Astrocyte (in vitro differentiated cells and primary cell): ENCODE results near the gene CADPS. TPM values are rescaled to one million over a fixed set of nuclear protein-coding genes. Genes with fewer than 3 reads are reported as not detected.

ENCODE experiments used
- DNase-seq: peaks from one replicate; pipeline ENCODE4 v3.0.0-alpha.2; 2010; ENCODE audit warnings: low read depth
- FAIRE-seq: peaks from 2 replicates; lab custom pipeline; 2011; peaks lifted over from hg19 to GRCh38; lab: Jason Lieb, UNC
- H2AFZ ChIP-seq: 2 replicates; pipeline ENCODE4 v1.6.0; 2012; ENCODE audit warnings: low read depth, low read length, inconsistent platforms
- H3K27ac ChIP-seq: 2 replicates; pipeline ENCODE4 v1.5.1; 2011; ENCODE audit warnings: low read depth, low read length, inconsistent platforms
- H3K27me3 ChIP-seq: 2 replicates; pipeline ENCODE4 v1.6.0; 2011; ENCODE audit warnings: low read length, inconsistent platforms; ENCODE audit not compliant: insufficient read depth
- H3K36me3 ChIP-seq: 2 replicates; pipeline ENCODE4 v1.5.1; 2011; ENCODE audit warnings: low read length, inconsistent platforms; ENCODE audit not compliant: insufficient read depth
- H3K4me1 ChIP-seq: 2 replicates; pipeline ENCODE4 v1.5.1; 2011; ENCODE audit warnings: low read length, inconsistent platforms; ENCODE audit not compliant: insufficient read depth
- H3K4me2 ChIP-seq: 2 replicates; pipeline ENCODE4 v1.6.0; 2012; ENCODE audit warnings: low read length, inconsistent platforms
- H3K4me3 ChIP-seq: 2 replicates; pipeline ENCODE4 v1.5.1; 2011; ENCODE audit warnings: low read depth, mild to moderate bottlenecking, low read length, inconsistent platforms; ENCODE audit not compliant: insufficient read depth
- H3K79me2 ChIP-seq: 2 replicates; pipeline ENCODE4 v1.6.0; 2012; ENCODE audit warnings: mild to moderate bottlenecking, low read length, inconsistent platforms; ENCODE audit not compliant: insufficient read depth
- H3K9ac ChIP-seq: 2 replicates; pipeline ENCODE4 v1.6.0; 2012; ENCODE audit warnings: mild to moderate bottlenecking, low read length, inconsistent platforms
- H3K9me3 ChIP-seq: 2 replicates; pipeline ENCODE4 v1.5.1; 2012; ENCODE audit warnings: low read depth, mild to moderate bottlenecking, low read length, inconsistent platforms; ENCODE audit not compliant: insufficient read depth
- H4K20me1 ChIP-seq: 2 replicates; pipeline ENCODE4 v1.6.0; 2012; ENCODE audit warnings: low read length, inconsistent platforms; ENCODE audit not compliant: insufficient read depth
- H3K27ac Mint-ChIP-seq: one replicate; pipeline ENCODE4 v1.8.0; 2021; ENCODE audit warnings: mild to moderate bottlenecking, mixed read lengths; ENCODE audit not compliant: unreplicated experiment
- H3K27me3 Mint-ChIP-seq: one replicate; pipeline ENCODE4 v1.8.0; 2021; ENCODE audit warnings: low read depth, mixed read lengths; ENCODE audit not compliant: unreplicated experiment
- H3K36me3 Mint-ChIP-seq: one replicate; pipeline ENCODE4 v1.8.0; 2021; ENCODE audit warnings: low read depth, mixed read lengths; ENCODE audit not compliant: unreplicated experiment
- H3K4me1 Mint-ChIP-seq: one replicate; pipeline ENCODE4 v1.8.0; 2021; ENCODE audit warnings: low read depth, mixed read lengths; ENCODE audit not compliant: unreplicated experiment
- H3K4me3 Mint-ChIP-seq: one replicate; pipeline ENCODE4 v1.8.0; 2021; ENCODE audit warnings: mild to moderate bottlenecking, moderate library complexity, mixed read lengths; ENCODE audit not compliant: unreplicated experiment
- H3K9me3 Mint-ChIP-seq: one replicate; pipeline ENCODE4 v1.8.0; 2021; ENCODE audit warnings: mild to moderate bottlenecking, mixed read lengths; ENCODE audit not compliant: unreplicated experiment
- EZH2 ChIP-seq: IDR thresholded peaks from 2 replicates; pipeline ENCODE4 v1.6.1; 2012; ENCODE audit warnings: mild to moderate bottlenecking, low read length, inconsistent platforms; ENCODE audit not compliant: insufficient read depth
- total RNA-seq: library from RNA; stranded (reverse); gene quantifications from 2 replicates; pipeline ENCODE4 v1.2.1, GENCODE V29; 2021
- TF ChIP-seq, protein P1 (sequence below): IDR thresholded peaks from 2 replicates; pipeline ENCODE4 v1.5.1; 2011; ENCODE audit warnings: low read depth, mild to moderate bottlenecking, inconsistent platforms, low read length, moderate library complexity; ENCODE audit not compliant: insufficient read depth

The CADPS gene
- total RNA-seq, 1 donor from 2014 or later = 5.4 TPM

DNA sequence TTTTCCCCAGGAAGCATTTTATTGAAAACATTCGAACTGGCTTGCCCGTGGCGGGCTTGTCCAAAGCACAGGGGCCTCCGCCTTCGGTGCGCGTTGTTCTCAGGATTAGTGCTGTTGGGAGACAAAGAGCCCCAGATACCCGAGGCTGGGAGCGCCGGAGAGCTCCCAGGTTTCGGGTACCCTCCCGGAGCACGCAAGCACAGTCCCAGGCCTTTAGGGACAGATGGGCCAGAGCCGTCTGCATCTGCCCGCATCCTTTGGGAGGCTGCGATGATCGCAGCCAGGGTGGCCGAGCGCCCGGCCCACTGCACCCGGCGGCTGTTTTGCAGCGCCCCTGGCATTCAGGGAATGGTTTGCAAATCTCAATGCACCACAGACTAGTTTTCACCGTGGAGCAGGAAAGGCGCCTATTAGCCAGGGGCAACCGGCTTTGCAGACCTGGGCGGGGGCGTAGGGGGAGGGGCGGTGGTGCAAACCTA, 496.9 kb downstream of the CADPS start:
- Histone ChIP-seq H3K36me3 (no peaks in the 10 kb centered on the region), H3K4me2 (peak overlapping the region; percentile 44), H4K20me1 (peaks cover 3% of the 10 kb centered on the region), H3K4me3 (peak overlapping the region; percentile 10), H3K9me3 (no peaks in the 10 kb centered on the region), H3K9ac (no peak overlapping the region), H3K27ac (no peak overlapping the region), H3K4me1 (peaks cover 4% of the 10 kb centered on the region), H3K79me2 (no peaks in the 10 kb centered on the region), H2AFZ (no peak overlapping the region), H3K27me3 (peaks cover 83% of the 10 kb centered on the region)
- no peaks in the 10 kb centered on the region for H3K36me3 Mint-ChIP-seq
- H3K27me3 Mint-ChIP-seq = peaks cover 88% of the 10 kb centered on the region
- H3K9me3 Mint-ChIP-seq = peaks cover 13% of the 10 kb centered on the region
- FAIRE-seq (no peak), DNase-seq (no peak)
- H3K4me3 Mint-ChIP-seq = no peak overlapping the region
- peaks cover 4% of the 10 kb centered on the region for H3K4me1 Mint-ChIP-seq
- peak overlapping the region; percentile 26 for H3K27ac Mint-ChIP-seq
- peak; percentile 85 for TF ChIP-seq EZH2
- TF ChIP-seq, protein P1, sequence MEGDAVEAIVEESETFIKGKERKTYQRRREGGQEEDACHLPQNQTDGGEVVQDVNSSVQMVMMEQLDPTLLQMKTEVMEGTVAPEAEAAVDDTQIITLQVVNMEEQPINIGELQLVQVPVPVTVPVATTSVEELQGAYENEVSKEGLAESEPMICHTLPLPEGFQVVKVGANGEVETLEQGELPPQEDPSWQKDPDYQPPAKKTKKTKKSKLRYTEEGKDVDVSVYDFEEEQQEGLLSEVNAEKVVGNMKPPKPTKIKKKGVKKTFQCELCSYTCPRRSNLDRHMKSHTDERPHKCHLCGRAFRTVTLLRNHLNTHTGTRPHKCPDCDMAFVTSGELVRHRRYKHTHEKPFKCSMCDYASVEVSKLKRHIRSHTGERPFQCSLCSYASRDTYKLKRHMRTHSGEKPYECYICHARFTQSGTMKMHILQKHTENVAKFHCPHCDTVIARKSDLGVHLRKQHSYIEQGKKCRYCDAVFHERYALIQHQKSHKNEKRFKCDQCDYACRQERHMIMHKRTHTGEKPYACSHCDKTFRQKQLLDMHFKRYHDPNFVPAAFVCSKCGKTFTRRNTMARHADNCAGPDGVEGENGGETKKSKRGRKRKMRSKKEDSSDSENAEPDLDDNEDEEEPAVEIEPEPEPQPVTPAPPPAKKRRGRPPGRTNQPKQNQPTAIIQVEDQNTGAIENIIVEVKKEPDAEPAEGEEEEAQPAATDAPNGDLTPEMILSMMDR = no peak

DNA sequence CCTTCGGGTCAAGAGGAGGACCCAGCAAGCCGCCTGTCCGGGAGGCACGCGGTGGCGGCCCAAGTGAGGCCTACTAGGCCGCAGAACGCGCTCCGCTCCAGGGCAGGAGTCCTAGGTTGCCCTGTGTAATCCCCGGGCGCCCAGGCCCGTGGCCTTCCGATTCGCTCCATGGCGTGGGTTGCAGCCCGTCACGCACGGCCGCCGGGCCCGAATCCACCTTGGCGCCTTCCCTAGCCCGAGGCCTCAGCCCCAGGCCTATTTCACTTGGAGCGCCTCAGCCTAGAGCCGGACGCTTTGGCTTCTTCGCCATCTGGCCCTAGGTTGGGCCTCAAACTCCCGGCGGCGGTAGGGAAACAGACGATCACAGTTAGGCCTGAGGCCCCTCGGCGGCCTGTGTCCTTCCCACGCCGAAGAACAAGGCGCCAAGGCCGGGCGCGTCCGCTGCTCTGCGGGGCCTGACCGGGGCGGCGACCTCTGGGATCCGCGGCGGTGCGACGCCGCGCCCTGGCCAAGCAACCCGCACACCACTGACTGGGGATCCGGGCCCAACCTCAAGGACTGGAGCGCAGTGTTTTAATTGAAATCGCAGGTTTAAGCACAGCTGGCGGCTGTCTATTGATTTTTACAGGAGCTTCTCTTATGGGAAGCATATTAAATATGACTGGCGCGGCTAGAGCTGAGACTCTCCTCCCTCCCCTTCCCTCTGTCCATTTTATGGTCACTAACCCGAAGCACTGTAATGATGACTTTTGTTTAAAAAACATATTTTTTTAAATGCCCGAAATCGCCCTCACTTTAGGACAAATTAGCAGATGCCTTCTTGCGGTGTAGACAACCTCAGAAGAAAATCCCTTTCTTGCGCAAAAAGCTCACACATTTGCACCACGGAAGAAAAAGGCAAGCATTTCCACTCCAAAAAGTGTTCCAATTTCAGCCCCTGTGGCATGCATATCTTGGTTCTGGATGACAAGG, 498.0 kb downstream of the CADPS start:
- Histone ChIP-seq H2AFZ (no peak overlapping the region), H3K27me3 (peaks cover 91% of the 10 kb centered on the region), H3K79me2 (no peaks in the 10 kb centered on the region), H4K20me1 (peaks cover 3% of the 10 kb centered on the region), H3K36me3 (no peaks in the 10 kb centered on the region), H3K4me1 (peaks cover 4% of the 10 kb centered on the region), H3K9me3 (no peaks in the 10 kb centered on the region), H3K4me3 (no peak overlapping the region), H3K4me2 (no peak overlapping the region), H3K9ac (no peak overlapping the region), H3K27ac (no peak overlapping the region)
- Mint-ChIP-seq H3K36me3 (no peaks in the 10 kb centered on the region), H3K27ac (no peak overlapping the region), H3K27me3 (peaks cover 87% of the 10 kb centered on the region), H3K9me3 (peaks cover 12% of the 10 kb centered on the region), H3K4me3 (no peak overlapping the region), H3K4me1 (peaks cover 4% of the 10 kb centered on the region)
- DNase-seq (no peak), FAIRE-seq (no peak)
- peak; percentile 72 for TF ChIP-seq EZH2
- TF ChIP-seq, protein P1 = no peak

DNA sequence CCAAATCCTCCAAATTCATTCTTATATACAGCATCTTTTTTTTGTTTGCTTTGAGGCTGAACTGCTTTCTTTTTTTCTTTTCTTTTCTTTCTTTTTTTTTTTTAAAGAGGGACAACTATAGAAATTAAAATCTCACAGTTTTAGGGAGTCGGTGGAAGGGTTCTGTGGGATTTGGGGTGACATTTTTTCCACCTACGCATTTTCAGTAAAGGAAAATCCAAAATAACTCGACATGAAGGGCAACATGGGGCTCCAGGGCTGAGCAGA, 498.8 kb downstream of the CADPS start:
- TF ChIP-seq EZH2 = no peak
- TF ChIP-seq, protein P1 = no peak
- H3K79me2 ChIP-seq = no peaks in the 10 kb centered on the region
- H3K9ac ChIP-seq = no peak overlapping the region
- Mint-ChIP-seq H3K9me3 (peaks cover 7% of the 10 kb centered on the region), H3K27ac (no peak overlapping the region), H3K4me1 (peaks cover 4% of the 10 kb centered on the region), H3K36me3 (no peaks in the 10 kb centered on the region), H3K27me3 (peaks cover 86% of the 10 kb centered on the region), H3K4me3 (no peak overlapping the region)
- peaks cover 3% of the 10 kb centered on the region for H4K20me1 ChIP-seq
- no peak overlapping the region for H3K27ac ChIP-seq
- no peak for DNase-seq
- FAIRE-seq = no peak
- peaks cover 91% of the 10 kb centered on the region for H3K27me3 ChIP-seq
- no peak overlapping the region for H3K4me2 ChIP-seq
- no peaks in the 10 kb centered on the region for H3K36me3 ChIP-seq
- no peak overlapping the region for H2AFZ ChIP-seq
- H3K9me3 ChIP-seq = no peaks in the 10 kb centered on the region
- H3K4me3 ChIP-seq = no peak overlapping the region
- peaks cover 4% of the 10 kb centered on the region for H3K4me1 ChIP-seq
